GM21737 (cell line): ENCODE results near the gene VAT1.
"Not testable (repeated sequence)": the region's sequence is repeated elsewhere in the genome, so short reads cannot be mapped to it uniquely, and the experiment has no call there.

Experiments
- ATAC-seq: cut with Tn5 transposase; IDR thresholded peaks from one replicate; pipeline ENCODE4 v1.9.1; 2021; ENCODE audit warnings: mild to moderate bottlenecking, moderate library complexity; ENCODE audit not compliant: unreplicated experiment

The VAT1 gene

GRCh38 chr17:43021741-43022512 is at the start of gene VAT1:
VAT1 (minus strand) TSS chr17:43022385; CDS start chr17:43022322, 63 bp downstream.
- ATAC-seq, result no peak

GRCh38 chr17:43070872-43071271 is 48.7 kb upstream of the VAT1 start:
- no peak for ATAC-seq

GRCh38 chr17:43070257-43070656 is 48.1 kb upstream of the VAT1 start:
- ATAC-seq, result no peak

DNA sequence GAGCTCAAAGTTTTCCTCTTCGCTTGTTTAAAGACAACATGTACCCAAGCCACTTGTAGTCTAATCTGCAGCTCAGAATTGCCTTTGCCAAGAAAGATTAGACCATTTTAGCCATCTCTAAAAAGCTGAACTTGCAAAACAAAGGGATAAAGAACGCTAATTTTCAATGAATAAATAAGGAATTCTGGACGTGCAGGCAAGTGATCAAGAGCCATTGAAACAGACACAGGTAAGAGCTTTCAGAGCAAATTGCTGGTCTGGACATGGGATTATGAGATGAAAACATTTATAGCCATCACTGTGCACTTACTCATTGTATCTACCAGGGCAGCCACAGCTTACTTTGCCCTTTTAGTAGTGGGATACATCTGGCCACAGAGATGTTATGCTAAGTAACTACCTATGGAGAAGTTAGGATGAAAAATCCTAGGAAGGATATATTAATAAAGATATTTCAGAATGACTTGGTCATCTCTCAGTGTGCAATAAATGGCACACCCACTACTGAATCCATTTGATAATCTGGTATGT is 47.2 kb upstream of the VAT1 start:
- ATAC-seq, result no peak

DNA sequence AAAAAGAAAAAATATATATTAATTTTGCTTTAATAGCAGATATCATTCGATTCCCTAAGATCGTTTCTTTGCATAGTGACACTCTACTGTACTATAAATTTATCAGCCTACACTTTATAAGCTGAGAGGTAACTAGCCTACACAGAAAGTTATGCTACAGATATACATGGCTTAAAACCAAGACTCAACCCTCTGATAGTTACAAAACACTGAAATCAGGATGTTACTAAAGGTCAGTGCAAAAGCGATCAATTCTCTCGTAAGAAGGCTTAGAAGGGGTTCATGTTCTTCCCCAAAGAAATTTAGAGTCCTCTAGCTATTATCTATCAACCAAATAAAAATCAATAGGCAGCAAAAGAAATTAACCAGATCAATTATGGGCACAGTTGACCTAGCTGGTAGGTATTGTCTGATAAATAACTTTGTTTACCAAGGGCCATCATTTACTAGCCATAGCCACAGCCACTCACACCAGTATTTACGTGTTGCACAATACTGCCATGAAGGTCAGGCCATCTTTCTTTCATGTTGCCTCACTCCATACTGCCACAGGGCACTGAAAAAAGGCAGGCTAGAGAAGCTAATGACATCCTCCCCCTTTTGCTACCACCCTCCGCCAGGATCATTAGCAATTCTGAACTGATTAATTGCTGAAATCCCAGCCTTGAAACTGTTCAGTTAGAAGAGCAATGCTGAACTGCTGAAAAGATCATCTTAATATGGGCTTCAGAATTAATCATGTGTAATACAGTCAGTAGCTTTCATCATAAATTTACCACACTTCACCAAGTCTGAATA is 46.6 kb upstream of the VAT1 start:
- ATAC-seq, result no peak

DNA sequence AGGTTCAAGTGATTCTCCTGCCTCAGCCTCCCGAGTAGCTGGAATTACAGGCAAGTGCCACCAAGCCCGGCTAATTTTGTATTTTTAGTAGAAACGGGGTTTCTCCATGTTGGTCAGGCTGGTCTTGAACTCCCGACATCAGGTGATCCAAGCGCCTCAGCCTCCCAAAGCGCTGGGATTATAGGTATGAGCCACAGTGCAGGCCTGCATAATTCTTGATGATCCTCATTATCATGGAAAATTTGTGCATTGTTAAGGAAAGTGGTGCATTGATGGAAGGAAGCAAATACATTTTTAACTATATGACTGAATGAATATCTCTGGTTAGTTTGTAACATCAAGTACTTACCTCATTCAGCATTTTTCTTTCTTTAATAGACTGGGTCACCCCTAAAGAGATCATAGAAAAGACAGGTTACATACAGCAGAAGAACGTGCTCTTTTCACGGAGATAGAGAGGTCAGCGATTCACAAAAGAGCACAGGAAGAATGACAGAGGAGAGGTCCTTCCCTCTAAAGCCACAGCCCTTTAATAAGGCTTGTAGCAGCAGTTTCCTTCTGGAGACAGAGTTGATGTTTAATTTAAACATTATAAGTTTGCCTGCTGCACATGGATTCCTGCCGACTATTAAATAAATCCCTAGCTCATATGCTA is 40.9 kb upstream of the VAT1 start:
- no peak for ATAC-seq

GRCh38 chr17:43056051-43056450 is 33.9 kb upstream of the VAT1 start:
- ATAC-seq, result no peak

DNA sequence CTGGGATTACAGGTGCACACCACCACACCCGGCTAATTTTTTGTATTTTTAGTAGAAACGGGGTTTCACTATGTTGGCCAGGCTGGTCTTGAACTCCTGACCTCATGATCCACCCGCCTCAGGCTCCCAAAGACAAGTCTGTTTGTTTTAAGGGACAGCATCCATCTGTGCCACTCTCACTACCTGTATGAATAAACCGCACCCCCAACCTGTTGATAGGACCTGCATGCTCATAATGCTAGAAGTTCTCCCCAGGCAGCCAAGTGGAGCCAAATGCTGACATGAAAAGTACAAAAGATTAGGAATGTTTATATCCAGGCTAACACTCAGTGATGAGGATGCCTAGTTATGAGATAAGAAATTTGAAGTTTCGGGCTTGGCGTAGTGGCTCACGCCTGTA is 30.8 kb upstream of the VAT1 start:
- not testable (repeated sequence) for ATAC-seq

- no peak for ATAC-seq
These were observed 29.8 kb upstream of the VAT1 start for GRCh38 chr17:43051969-43052368.

GRCh38 chr17:43044024-43044423 is 21.8 kb upstream of the VAT1 start:
- no peak for ATAC-seq

GRCh38 chr17:43043307-43043706 is 21.1 kb upstream of the VAT1 start:
- no peak for ATAC-seq

- no peak for ATAC-seq
These were observed 19.9 kb upstream of the VAT1 start for GRCh38 chr17:43042025-43042628.

DNA sequence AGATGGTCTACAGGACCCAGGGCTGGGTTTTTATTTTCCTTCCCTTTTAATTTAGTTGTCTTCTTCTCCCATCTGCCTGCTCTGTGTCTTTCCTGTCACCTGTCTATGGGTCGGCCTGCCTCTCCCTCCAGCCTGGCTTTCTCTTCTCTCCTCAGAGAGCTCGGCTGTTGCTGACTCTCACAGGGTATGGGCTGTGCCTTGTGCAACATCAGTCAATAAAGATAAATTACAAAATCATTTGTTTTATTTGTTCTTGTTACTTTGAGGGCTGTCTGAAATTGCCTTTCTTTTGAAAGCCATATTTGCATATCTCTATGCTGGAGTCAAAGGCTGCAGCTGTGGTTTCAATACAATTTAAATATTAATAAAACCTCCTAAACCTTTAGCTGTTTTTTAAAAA is 18.5 kb upstream of the VAT1 start:
- ATAC-seq, result no peak

GRCh38 chr17:43039646-43040045 is 17.5 kb upstream of the VAT1 start:
- no peak for ATAC-seq

GRCh38 chr17:43034894-43035293 is 12.7 kb upstream of the VAT1 start:
- no peak for ATAC-seq

DNA sequence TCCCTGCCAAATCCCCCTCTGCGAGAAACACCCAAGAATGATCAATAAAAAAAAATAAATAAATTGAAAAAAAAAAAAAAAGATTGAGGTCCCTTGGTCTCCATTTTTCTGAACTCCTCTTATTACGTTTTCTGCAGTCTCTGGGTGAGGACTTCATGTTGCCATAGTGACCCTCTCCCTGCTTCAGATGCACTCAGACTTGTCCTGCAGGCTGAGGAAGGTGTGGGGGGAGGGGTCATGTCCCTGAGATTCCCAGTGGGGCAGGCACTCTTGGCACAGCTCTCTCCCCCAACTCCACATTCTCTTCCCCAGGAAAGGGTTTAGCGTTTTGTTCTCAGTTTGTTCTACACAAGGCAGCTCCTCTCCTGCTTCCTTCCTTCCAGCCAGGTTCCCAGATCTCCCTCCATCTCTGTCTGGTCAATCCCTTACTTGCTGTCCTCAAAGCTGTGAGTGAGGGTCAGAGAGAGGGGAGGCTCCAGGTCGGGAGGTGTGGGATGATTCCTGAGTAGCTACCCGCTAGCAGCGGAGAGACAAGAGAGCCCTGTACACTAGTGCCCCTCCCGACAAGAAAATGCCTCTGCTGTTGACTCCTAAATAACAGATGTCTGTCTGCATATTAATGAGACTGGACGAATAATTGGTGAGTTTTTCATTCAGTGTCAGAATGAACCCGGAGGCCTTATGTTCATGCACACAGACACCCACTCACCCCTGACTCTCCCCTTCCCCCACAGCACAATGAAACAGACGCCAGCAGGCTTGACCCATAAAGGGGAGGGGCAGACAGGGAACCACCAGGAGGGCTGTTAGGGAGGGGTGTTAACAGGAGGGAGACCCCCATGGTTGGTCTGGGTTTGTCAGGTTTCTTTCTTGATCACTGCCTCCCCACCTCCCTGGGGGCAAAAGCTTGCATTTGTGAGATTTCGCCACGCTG is 12.0 kb upstream of the VAT1 start:
- ATAC-seq, result no peak

GRCh38 chr17:43031666-43032065 is 9.5 kb upstream of the VAT1 start:
- ATAC-seq, result no peak

DNA sequence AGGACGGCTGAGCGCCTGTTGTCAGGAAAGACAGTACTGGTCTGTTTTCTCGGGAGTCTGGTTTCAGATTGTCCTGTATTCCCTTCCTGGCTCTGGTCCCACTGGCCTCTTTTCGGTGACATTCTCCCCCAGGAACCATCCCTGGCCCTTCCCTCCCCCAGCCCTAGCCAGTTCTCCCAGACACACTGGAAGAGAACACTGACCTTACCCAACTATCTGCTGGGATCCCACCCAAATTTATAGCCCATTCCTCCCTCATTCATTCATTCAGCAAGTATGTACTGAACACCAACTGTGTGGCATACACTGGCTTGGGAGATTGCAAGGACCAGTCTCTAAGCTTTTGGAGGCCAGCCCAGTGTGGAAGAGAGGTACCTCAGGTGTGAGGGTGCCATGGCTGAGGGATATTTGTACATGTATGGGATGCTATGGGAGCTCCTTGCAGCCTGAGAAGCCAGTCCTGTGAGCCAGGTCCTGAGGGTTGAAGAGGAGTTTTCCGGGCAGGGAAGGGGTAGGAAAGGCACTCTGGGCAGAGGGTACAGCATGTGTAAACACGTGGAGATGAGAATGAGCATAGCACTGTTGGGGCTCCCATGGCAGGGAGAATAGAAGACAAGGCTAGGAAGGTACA is 8.1 kb upstream of the VAT1 start:
- no peak for ATAC-seq

DNA sequence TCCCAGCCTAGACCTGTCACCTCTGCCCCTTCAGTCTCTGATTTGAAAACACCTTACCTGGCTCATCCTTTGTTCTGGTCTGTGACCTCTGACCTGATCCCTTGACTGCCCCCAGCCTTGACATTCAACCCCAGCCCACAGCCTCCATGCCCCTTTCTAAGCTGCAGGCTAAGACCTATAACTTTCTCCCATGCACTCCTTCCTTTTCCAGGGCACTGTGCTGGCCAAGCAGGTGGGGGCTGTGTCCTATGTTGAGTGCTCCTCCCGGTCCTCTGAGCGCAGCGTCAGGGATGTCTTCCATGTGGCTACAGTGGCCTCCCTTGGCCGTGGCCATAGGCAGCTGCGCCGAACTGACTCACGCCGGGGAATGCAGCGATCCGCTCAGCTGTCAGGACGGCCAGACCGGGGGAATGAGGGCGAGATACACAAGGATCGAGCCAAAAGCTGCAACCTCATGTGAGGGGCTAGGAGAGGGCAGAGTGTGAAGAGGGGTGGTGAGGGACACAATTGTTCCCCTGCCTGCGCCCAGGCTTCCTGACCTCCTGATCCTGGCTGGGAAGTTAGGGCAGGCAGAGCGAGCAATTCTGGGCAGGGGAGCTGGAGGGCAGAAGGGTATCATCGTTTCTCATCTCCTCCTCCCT is 6.2 kb upstream of the VAT1 start:
- ATAC-seq, result no peak
